K562 (cell line): Measurements from ENCODE around the gene TTLL10. TPM values are rescaled to one million over a fixed set of nuclear protein-coding genes. Genes with fewer than 3 reads are reported as not detected.

Experiments
- ATAC-seq: fragments of 200-7000 bp; cut with Tn5 transposase; 3 replicates; pipeline ENCODE4 v1.9.1; 2020; ENCODE audit warnings: moderate library complexity
- BruUV-seq: library from RNA; stranded (reverse); fragments of 400-500 nt; replicated peaks from 2 replicates; lab custom pipeline; 2021; lab: Mats Ljungman, UMichigan
- CTCF ChIA-PET: fragments of 300-600 bp; formaldehyde crosslinking; extraction: SDS; loops from one replicate; lab custom pipeline; 2021; ENCODE audit warnings: low intra/inter-chr PET ratio; lab: Yijun Ruan, JAX
- POLR2A ChIA-PET: fragments of 300-600, 350-650 bp; sonication (Branson Sonifier 250); formaldehyde crosslinking; extraction: SDS; loops from one replicate; lab custom pipeline; 2021; ENCODE audit warnings: antibody characterized with exemption, inconsistent platforms; lab: Yijun Ruan, JAX
- DNase-seq, 4 experiments: peaks; one replicate each; pipeline versions ENCODE4 v3.0.0 to v3.0.0-alpha.2; 2011 to 2018; ENCODE audit warnings: low spot score in 3 of 4, mixed read lengths in 3 of 4; ENCODE audit errors: extremely low read depth in 1 of 4
- FAIRE-seq: peaks from 2 replicates; lab custom pipeline; 2011; peaks lifted over from hg19 to GRCh38; lab: Jason Lieb, UNC
- H2AFZ ChIP-seq: 2 replicates; pipeline ENCODE4 v1.6.0; 2011; ENCODE audit warnings: low read depth, low read length, control low read depth, inconsistent platforms
- H3K27ac ChIP-seq: fragments of 200-600 bp; 3 replicates; pipeline ENCODE4 v1.8.0; 2011; ENCODE audit warnings: low read depth, mild to moderate bottlenecking, control low read depth, inconsistent platforms, low read length, moderate library complexity, mixed read lengths; ENCODE audit errors: extremely low read depth
- H3K27me3 ChIP-seq, 2 experiments: fragments of 300-600 bp in 1 of 2; 2 replicates in 1 of 2; 3 replicates in 1 of 2; pipeline versions ENCODE4 v1.6.0 to v1.8.0; 2011; ENCODE audit warnings: inconsistent platforms in 2 of 2, low read length in 2 of 2, mild to moderate bottlenecking in 1 of 2, mixed read lengths in 1 of 2, moderate library complexity in 1 of 2; ENCODE audit not compliant: control insufficient read depth in 2 of 2, insufficient read depth in 2 of 2
- H3K36me3 ChIP-seq: fragments of 300-600 bp; 3 replicates; pipeline ENCODE4 v1.8.0; 2011; ENCODE audit warnings: mild to moderate bottlenecking, low read length, inconsistent platforms; ENCODE audit not compliant: control insufficient read depth, insufficient read depth
- H3K4me1 ChIP-seq, 2 experiments: fragments of 200-600 bp in 1 of 2; replicated peaks in 1 of 2; 2 replicates in 1 of 2; 3 replicates in 1 of 2; pipeline versions ENCODE4 v1.5.1 to v1.8.0; 2011; ENCODE audit warnings: inconsistent platforms in 2 of 2, low read length in 2 of 2, mild to moderate bottlenecking in 1 of 2, mixed read lengths in 1 of 2, moderate library complexity in 1 of 2; ENCODE audit not compliant: control insufficient read depth in 2 of 2, insufficient read depth in 2 of 2
- H3K4me2 ChIP-seq: 2 replicates; pipeline ENCODE4 v1.6.1; 2011; ENCODE audit warnings: low read length, control low read depth, inconsistent platforms, mixed read lengths; ENCODE audit not compliant: insufficient read depth
- H3K4me3 ChIP-seq: fragments of 200-600 bp; sonication (generic), shearing (Covaris generic); 2 replicates; pipeline ENCODE4 v1.5.1; 2016; ENCODE audit warnings: control low read depth, inconsistent platforms
- H3K79me2 ChIP-seq: fragments of 200-600 bp; 3 replicates; pipeline ENCODE4 v1.8.0; 2011; ENCODE audit warnings: low read length, inconsistent platforms; ENCODE audit not compliant: control insufficient read depth, insufficient read depth
- H3K9ac ChIP-seq, 2 experiments: 2 replicates each; pipeline versions ENCODE4 v1.6.0 to v1.6.1; 2011; ENCODE audit warnings: low read depth in 2 of 2, low read length in 2 of 2, control low read depth in 1 of 2, inconsistent platforms in 1 of 2, mild to moderate bottlenecking in 1 of 2, mixed read lengths in 1 of 2; ENCODE audit not compliant: insufficient read depth in 1 of 2
- H3K9me1 ChIP-seq: one replicate; pipeline ENCODE4 v1.6.0; 2011; ENCODE audit warnings: inconsistent platforms, mild to moderate bottlenecking, low read length, moderate library complexity; ENCODE audit not compliant: control insufficient read depth, insufficient read depth
- H3K9me3 ChIP-seq: replicated peaks from 2 replicates; pipeline ENCODE4 v1.5.1; 2011; ENCODE audit warnings: low read depth, low read length, inconsistent platforms; ENCODE audit not compliant: control insufficient read depth, insufficient read depth
- H4K20me1 ChIP-seq: replicated peaks from 2 replicates; pipeline ENCODE4 v1.6.1; 2011; ENCODE audit warnings: low read length, inconsistent platforms, mixed read lengths; ENCODE audit not compliant: control insufficient read depth, insufficient read depth
- ARID1B ChIP-seq: fragments of 450-650 bp; IDR thresholded peaks from 2 replicates; pipeline ENCODE4 v1.6.1; 2016; ENCODE audit warnings: antibody characterized with exemption, mild to moderate bottlenecking, inconsistent platforms
- BMI1 ChIP-seq: fragments of 150-350 bp; IDR thresholded peaks from 2 replicates; pipeline ENCODE4 v1.6.1; 2014; ENCODE audit warnings: low read length
- GABPB1 ChIP-seq: sonication (generic); formaldehyde crosslinking; IDR thresholded peaks from 2 replicates; pipeline ENCODE4 v1.8.0; 2022; ENCODE audit warnings: mild to moderate bottlenecking, missing genetic modification reagents
- GTF2F1 ChIP-seq: IDR thresholded peaks from 2 replicates; pipeline ENCODE4 v1.6.1; 2011; ENCODE audit warnings: low read depth, low read length, improper control_type of control experiment
- KLF1 ChIP-seq: fragments of 450-650 bp; IDR thresholded peaks from 2 replicates; pipeline ENCODE4 v1.6.1; 2016; ENCODE audit warnings: missing genetic modification characterization, missing compliant biosample characterization
- MEIS2 ChIP-seq: fragments of 450-650 bp; IDR thresholded peaks from 2 replicates; pipeline ENCODE4 v1.6.1; 2014; ENCODE audit warnings: mild to moderate bottlenecking; ENCODE audit not compliant: partially characterized antibody
- MTA2 ChIP-seq: fragments of 450-650 bp; IDR thresholded peaks from 2 replicates; pipeline ENCODE4 v1.6.1; 2016; ENCODE audit warnings: low read depth
- POLR2A ChIP-seq: fragments of 450-650 bp; conservative IDR thresholded peaks from 2 replicates; pipeline ENCODE4 v1.6.1; 2016
- POLR2AphosphoS5 ChIP-seq: IDR thresholded peaks from 2 replicates; pipeline ENCODE4 v1.6.1; 2011; ENCODE audit warnings: mild to moderate bottlenecking, low read depth, low read length, moderate library complexity; ENCODE audit not compliant: control insufficient read depth, insufficient read depth
- RAD51 ChIP-seq: fragments of 450-650 bp; IDR thresholded peaks from 2 replicates; pipeline ENCODE4 v1.7.1; 2016; ENCODE audit warnings: low read depth, mild to moderate bottlenecking, borderline replicate concordance
- TAL1 ChIP-seq: fragments of 450-650 bp; IDR thresholded peaks from 2 replicates; pipeline ENCODE4 v1.6.1; 2016; ENCODE audit warnings: mild to moderate bottlenecking
- ZNF133 ChIP-seq: fragments of 250-450 bp; sonication (Bioruptor Pico); IDR thresholded peaks from 2 replicates; pipeline ENCODE4 v1.4.0; 2020; ENCODE audit warnings: mild to moderate bottlenecking
- ZNF263 ChIP-seq: sonication (generic); formaldehyde crosslinking; IDR thresholded peaks from 2 replicates; pipeline ENCODE4 v1.8.0; 2022; ENCODE audit warnings: mild to moderate bottlenecking, missing genetic modification reagents, borderline replicate concordance
- ZNF586 ChIP-seq: fragments of 450-650 bp; formaldehyde crosslinking; conservative IDR thresholded peaks from 2 replicates; pipeline ENCODE4 v1.4.0; 2020; ENCODE audit warnings: mild to moderate bottlenecking, moderate library complexity
- WGBS: fragments of 100-300 bp; shearing (Covaris generic); methylation state at CpG from one replicate; pipeline ENCODE4 v1.1.6; 2016; ENCODE audit warnings: low coverage, mixed read lengths; ENCODE audit not compliant: insufficient coverage; ENCODE audit errors: missing lambda C conversion rate; 5-methylcytosine and 5-hydroxymethylcytosine counted together
- in situ Hi-C: fragments of 300-500 bp; cut with MboI; formaldehyde crosslinking; loops from 4 replicates; pipeline ENCODE4 v1.15.0; 2018; ENCODE audit warnings: inconsistent platforms, mixed read lengths
- intact Hi-C: fragments of 100-400 bp; cut with micrococcal nuclease; formaldehyde crosslinking; loops from 2 replicates; pipeline ENCODE4 v1.14.2; 2022
- polyA plus RNA-seq, 8 experiments: library from polyadenylated mRNA; depleted of rRNA in 4 of 8; stranded (reverse) in 5 of 8; unstranded in 3 of 8; fragments of >200 nt; fragmentation: Nextera tagmentation in 2 of 8; fragmentation: Illumina TruSeq in 1 of 8; extraction: Ambion mirVana in 2 of 8; extraction: Trizol in 1 of 8; gene quantifications; 2 replicates each; pipeline versions ENCODE4 v1.2.1 to v1.2.3, GENCODE V29; 2011 to 2014; ENCODE audit warnings: inconsistent platforms in 1 of 8, missing spikeins in 1 of 8
- total RNA-seq, 7 experiments: library from RNA; depleted of rRNA in 6 of 7; stranded (reverse); fragments of >200 nt in 6 of 7; fragmentation: Illumina TruSeq in 2 of 7; extraction: Trizol in 2 of 7; gene quantifications; 2 replicates each; pipeline versions ENCODE4 v1.2.1 to v1.2.3, GENCODE V29; 2011 to 2021; ENCODE audit warnings: low replicate concordance in 1 of 7
- TF ChIP-seq, protein P1 (sequence below): fragments of 250-450 bp; sonication (Bioruptor Pico); IDR thresholded peaks from 2 replicates; pipeline ENCODE4 v1.5.0; 2022; ENCODE audit warnings: mild to moderate bottlenecking

Gene TTLL10
- total and polyA plus RNA-seq, 9 of the 15 experiments (the other 6 are each of a cell fraction or from before 2014, with no cell fraction given) = not detected

DNA sequence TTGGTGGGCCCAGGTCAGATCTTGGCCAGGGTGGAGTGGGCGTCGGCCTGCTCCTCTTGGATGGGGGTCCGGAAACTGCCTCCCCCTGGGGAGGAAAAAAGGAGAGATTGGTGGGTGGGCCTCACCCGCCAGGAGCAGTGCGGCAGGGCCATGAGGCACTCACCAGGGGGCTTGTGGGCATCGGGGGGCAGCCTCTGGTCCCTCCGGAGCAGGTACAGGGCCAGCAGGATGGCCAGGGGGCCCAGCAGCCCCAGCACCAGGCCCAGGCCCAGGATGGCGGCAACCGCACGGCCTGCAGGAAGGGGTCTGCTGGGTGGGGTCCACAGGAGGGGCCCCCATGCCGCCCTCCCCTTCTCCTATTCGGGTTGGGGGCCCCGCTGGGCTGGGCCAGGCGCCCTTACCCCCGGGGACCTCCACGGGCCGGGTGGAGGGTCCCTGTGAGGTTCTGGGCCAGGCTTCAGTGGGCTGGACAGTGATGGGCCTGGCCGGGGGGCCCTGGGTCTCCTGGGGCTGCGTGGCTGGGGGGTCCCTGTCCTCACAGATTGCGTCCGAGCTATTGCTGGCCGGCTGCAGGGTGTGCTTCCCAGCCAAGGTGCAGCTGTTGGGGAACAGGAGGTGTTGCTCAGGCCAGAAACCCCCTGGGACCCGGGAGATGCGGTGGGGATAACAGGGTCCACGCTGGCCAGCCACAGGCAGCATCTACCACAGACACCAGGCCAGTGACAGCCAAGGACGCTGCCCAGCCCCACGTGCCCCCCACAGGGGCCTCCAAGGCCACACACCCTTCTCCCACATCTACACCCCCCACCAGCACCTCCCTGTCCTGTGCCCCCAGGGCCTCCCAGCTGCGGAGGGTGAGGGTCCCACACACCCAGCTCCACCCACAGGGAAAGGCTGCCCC is 38.1 kb downstream of the TTLL10 start:
- FAIRE-seq (no peak), ATAC-seq (no peak), DNase-seq (no peak)
- no peak for TF ChIP-seq ZNF263 (CRISPR knock-in tag)
- TF ChIP-seq ZNF586 (CRISPR knock-in tag) = no peak
- no peak for TF ChIP-seq BMI1
- no peak for TF ChIP-seq MTA2
- no peak for TF ChIP-seq GTF2F1
- no peak for TF ChIP-seq POLR2A
- TF ChIP-seq ZNF133 = no peak
- TF ChIP-seq, protein P1, sequence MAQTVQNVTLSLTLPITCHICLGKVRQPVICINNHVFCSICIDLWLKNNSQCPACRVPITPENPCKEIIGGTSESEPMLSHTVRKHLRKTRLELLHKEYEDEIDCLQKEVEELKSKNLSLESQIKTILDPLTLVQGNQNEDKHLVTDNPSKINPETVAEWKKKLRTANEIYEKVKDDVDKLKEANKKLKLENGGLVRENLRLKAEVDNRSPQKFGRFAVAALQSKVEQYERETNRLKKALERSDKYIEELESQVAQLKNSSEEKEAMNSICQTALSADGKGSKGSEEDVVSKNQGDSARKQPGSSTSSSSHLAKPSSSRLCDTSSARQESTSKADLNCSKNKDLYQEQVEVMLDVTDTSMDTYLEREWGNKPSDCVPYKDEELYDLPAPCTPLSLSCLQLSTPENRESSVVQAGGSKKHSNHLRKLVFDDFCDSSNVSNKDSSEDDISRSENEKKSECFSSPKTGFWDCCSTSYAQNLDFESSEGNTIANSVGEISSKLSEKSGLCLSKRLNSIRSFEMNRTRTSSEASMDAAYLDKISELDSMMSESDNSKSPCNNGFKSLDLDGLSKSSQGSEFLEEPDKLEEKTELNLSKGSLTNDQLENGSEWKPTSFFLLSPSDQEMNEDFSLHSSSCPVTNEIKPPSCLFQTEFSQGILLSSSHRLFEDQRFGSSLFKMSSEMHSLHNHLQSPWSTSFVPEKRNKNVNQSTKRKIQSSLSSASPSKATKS (CRISPR knock-in tag) = no peak
- no peak for TF ChIP-seq ARID1B
- no peak for TF ChIP-seq POLR2AphosphoS5
- no peak for TF ChIP-seq KLF1 (tag)
- TF ChIP-seq MEIS2 = no peak
- TF ChIP-seq GABPB1 = no peak
- TF ChIP-seq TAL1 = no peak
- no peak for TF ChIP-seq RAD51
- Histone ChIP-seq H3K79me2 (no peaks in the 10 kb centered on the region), H3K36me3 (peaks cover 13% of the 10 kb centered on the region; the same call in 2 of the 3 replicates), H3K4me3 (no peak overlapping the region), H4K20me1 (no peaks in the 10 kb centered on the region; the same call in 1 of the 2 replicates), H2AFZ (no peak overlapping the region), H3K27me3 (no peaks in the 10 kb centered on the region), H3K27ac (no peak overlapping the region), H3K9me3 (no peaks in the 10 kb centered on the region), H3K9ac (0 out of 4 replicates have a peak overlapping the region, but pooled peaks of 1 of the 2 experiments have one; percentile 9), H3K4me2 (no peak overlapping the region), H3K4me1 (peaks cover 13 to 92% of the 10 kb centered on the region in 2 experiments; a peak in 4 of 5 replicates), H3K9me1 (no peaks in the 10 kb centered on the region)
- 46% methylated on average over 22 of the region's 28 CpGs for WGBS
- ChIA-PET CTCF (no interaction called here), POLR2A (interaction anchor here (0.6 kb wide), 1 partner anchor 19 kb away, joined by 3 read pairs; no protein-coding TSS in a partner anchor)
- no TSS peak for BruUV-seq
- in situ Hi-C loops = no loop called here
- intact Hi-C loops = no loop called here
